Neural crest cell (in vitro differentiated cells): Measurements from ENCODE around the gene WNK2. TPM values are rescaled to one million over a fixed set of nuclear protein-coding genes. Genes with fewer than 3 reads are reported as not detected.

Experiments
- DNase-seq: peaks from one replicate; pipeline ENCODE4 v3.0.0; 2021; ENCODE audit warnings: low read depth, mixed read lengths, low spot score
- H3K27ac Mint-ChIP-seq: one replicate; pipeline ENCODE4 v1.8.0; 2021; ENCODE audit warnings: mild to moderate bottlenecking, mixed read lengths; ENCODE audit not compliant: unreplicated experiment
- H3K27me3 Mint-ChIP-seq: 2 replicates; pipeline ENCODE4 v1.8.0; 2021; ENCODE audit warnings: low read depth, mild to moderate bottlenecking, mixed read lengths
- H3K36me3 Mint-ChIP-seq: 2 replicates; pipeline ENCODE4 v1.8.0; 2021; ENCODE audit warnings: low read depth, mild to moderate bottlenecking, mixed read lengths
- H3K4me1 Mint-ChIP-seq: 2 replicates; pipeline ENCODE4 v1.8.0; 2021; ENCODE audit warnings: mixed read lengths
- H3K4me3 Mint-ChIP-seq: one replicate; pipeline ENCODE4 v1.8.0; 2021; ENCODE audit warnings: mild to moderate bottlenecking, mixed read lengths
- H3K9me3 Mint-ChIP-seq: 2 replicates; pipeline ENCODE4 v1.8.0; 2021; ENCODE audit warnings: mixed read lengths
- CTCF ChIP-seq: fragments of 200-600 bp; sonication (generic); conservative IDR thresholded peaks from 2 replicates; pipeline ENCODE4 v1.5.0; 2021; ENCODE audit warnings: antibody characterized with exemption, mild to moderate bottlenecking
- total RNA-seq: library from RNA; stranded (reverse); gene quantifications from 2 replicates; pipeline ENCODE4 v1.2.1, GENCODE V29; 2021

The WNK2 gene
- total RNA-seq, 1 donor from 2014 or later: 27.8 TPM

- peaks cover 7% of the 10 kb centered on the region for H3K36me3 Mint-ChIP-seq
- H3K27ac Mint-ChIP-seq: no peak overlapping the region
- H3K27me3 Mint-ChIP-seq: peaks cover 3% of the 10 kb centered on the region
- no peak for TF ChIP-seq CTCF
- H3K4me1 Mint-ChIP-seq: no peaks in the 10 kb centered on the region
- no peak overlapping the region for H3K4me3 Mint-ChIP-seq
- peaks cover 6% of the 10 kb centered on the region for H3K9me3 Mint-ChIP-seq
- DNase-seq: no peak
Measured at GRCh38 chr9:93217706-93218105, 33.8 kb downstream of the WNK2 start.

- Mint-ChIP-seq H3K27ac (no peak overlapping the region), H3K36me3 (peaks cover 7% of the 10 kb centered on the region), H3K9me3 (peaks cover 6% of the 10 kb centered on the region)
Measured at GRCh38 chr9:93218161-93218560, 34.2 kb downstream of the WNK2 start.

GRCh38 chr9:93218671-93219420 lies 34.9 kb downstream of the WNK2 start:
- peak overlapping the region; percentile 57 for H3K27ac Mint-ChIP-seq
- H3K36me3 Mint-ChIP-seq: peaks cover 7% of the 10 kb centered on the region
- no peak for DNase-seq
- peaks cover 6% of the 10 kb centered on the region for H3K9me3 Mint-ChIP-seq
- no peak overlapping the region for H3K4me3 Mint-ChIP-seq
- no peaks in the 10 kb centered on the region for H3K4me1 Mint-ChIP-seq
- H3K27me3 Mint-ChIP-seq: no peaks in the 10 kb centered on the region
- no peak for TF ChIP-seq CTCF

More at GRCh38 chr9:93218161-93218560, 34.2 kb downstream of the WNK2 start:
- Mint-ChIP-seq H3K27me3 (no peaks in the 10 kb centered on the region), H3K4me3 (no peak overlapping the region), H3K4me1 (no peaks in the 10 kb centered on the region)
- DNase-seq: no peak
- TF ChIP-seq CTCF: no peak

GRCh38 chr9:93219692-93220091 lies 35.8 kb downstream of the WNK2 start:
- no peak for TF ChIP-seq CTCF
- Mint-ChIP-seq H3K36me3 (peaks cover 7% of the 10 kb centered on the region), H3K27ac (no peak overlapping the region), H3K9me3 (peaks cover 6% of the 10 kb centered on the region), H3K4me3 (no peak overlapping the region), H3K4me1 (peaks cover 6% of the 10 kb centered on the region), H3K27me3 (no peaks in the 10 kb centered on the region)
- DNase-seq: no peak

GRCh38 chr9:93220627-93221026 lies 36.7 kb downstream of the WNK2 start:
- H3K9me3 Mint-ChIP-seq: peaks cover 2% of the 10 kb centered on the region
- no peak overlapping the region for H3K4me3 Mint-ChIP-seq
- H3K27me3 Mint-ChIP-seq: no peaks in the 10 kb centered on the region
- peaks cover 3% of the 10 kb centered on the region for H3K36me3 Mint-ChIP-seq
- H3K4me1 Mint-ChIP-seq: peaks cover 8% of the 10 kb centered on the region
- H3K27ac Mint-ChIP-seq: no peak overlapping the region
- DNase-seq: no peak
- no peak for TF ChIP-seq CTCF
